Mucosa of stomach (tissue), 1 donor: Measurements from ENCODE around the gene CP.

Source experiments
- H3K27me3 ChIP-seq: one replicate; pipeline ENCODE4 v1.7.0; 2013; ENCODE audit warnings: mild to moderate bottlenecking, low read length; ENCODE audit not compliant: control insufficient read depth, insufficient read depth
- H3K36me3 ChIP-seq: one replicate; pipeline ENCODE4 v1.7.0; 2013; ENCODE audit warnings: low read length; ENCODE audit not compliant: control insufficient read depth, insufficient read depth
- H3K4me1 ChIP-seq: one replicate; pipeline ENCODE4 v1.7.0; 2013; ENCODE audit warnings: mild to moderate bottlenecking, low read length; ENCODE audit not compliant: control insufficient read depth, insufficient read depth
- H3K4me3 ChIP-seq: one replicate; pipeline ENCODE4 v1.7.0; 2013; ENCODE audit warnings: low read length
- H3K9ac ChIP-seq: one replicate; pipeline ENCODE4 v1.7.0; 2013; ENCODE audit warnings: mild to moderate bottlenecking, low read length, moderate library complexity
- H3K9me3 ChIP-seq: one replicate; pipeline ENCODE4 v1.7.0; 2013; ENCODE audit warnings: mild to moderate bottlenecking, low read length, moderate library complexity; ENCODE audit not compliant: control insufficient read depth
- donor health status: Pancreatic carcinoma.

Gene CP

DNA sequence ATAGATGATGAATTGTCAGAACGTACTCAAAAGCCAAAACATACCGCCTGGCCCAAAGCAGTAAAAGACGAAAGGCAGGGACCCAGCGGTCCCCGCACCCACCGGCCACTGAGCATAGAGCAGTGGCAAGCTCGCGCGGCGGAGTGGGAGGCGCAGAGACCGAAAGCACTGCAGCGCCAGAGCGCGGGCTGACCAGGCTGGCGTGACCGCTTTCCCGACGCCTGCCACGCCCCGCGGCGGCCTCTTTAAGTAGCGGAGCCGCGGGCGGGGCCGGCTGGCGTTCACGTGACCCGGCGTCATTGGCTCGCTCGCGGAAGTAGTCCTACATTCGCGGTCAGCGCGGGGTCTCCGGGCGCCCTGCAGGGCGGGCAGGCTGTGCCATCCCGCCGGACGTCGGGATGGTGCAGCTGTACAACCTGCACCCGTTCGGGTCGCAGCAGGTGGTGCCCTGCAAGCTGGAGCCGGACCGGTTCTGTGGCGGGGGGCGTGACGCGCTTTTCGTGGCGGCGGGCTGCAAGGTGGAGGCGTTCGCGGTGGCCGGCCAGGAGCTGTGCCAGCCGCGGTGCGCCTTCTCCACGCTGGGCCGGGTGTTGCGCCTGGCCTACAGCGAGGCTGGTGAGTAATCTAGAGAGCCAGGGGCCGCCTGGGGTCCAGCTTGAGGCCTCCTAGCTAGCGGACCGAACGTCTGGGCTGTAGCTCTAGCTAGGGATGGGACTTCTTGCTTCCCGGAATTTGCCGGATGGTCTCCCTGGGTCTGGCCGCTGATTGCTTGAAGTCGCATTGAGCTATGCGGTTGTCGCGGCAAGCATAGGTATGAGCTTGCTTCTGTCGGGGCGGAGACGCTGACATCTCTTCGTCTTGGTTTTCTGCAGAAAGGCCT lies 92.1 kb downstream of the CP start, which contains the start of gene HPS3:
Gene HPS3, plus strand, starts transcription at position 313 of the 880 bp plus-strand sequence. Its CDS starts 86 bp downstream, at position 399.
- peak within 1 kb of the TSS; percentile 59 for H3K4me3 ChIP-seq
- peaks cover 14% of the 10 kb centered on the region for H3K4me1 ChIP-seq
- peak within 1 kb of the TSS; percentile 63 for H3K9ac ChIP-seq

DNA sequence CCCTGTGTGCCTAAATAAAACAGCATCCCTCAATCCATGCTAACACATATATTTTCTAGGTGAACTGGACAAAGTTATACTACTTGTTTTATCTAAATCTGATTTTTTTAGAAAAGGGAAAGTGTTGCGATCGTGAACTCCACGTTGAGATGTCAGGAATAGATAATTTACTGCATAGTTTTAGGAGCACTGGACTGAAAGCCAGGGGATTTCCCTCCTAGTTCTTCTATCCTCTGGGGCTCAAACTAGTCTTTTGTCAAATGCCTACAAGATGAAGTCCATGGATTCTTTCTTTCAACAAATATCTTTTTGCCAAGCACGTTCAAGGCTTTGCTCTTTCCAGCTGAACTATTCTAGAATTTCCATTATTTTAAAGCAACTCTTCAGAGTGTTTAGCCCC lies 92.8 kb downstream of the CP start:
- Histone ChIP-seq H3K27me3 (no peaks in the 10 kb centered on the region), H3K9me3 (no peaks in the 10 kb centered on the region), H3K36me3 (no peaks in the 10 kb centered on the region), H3K9ac (peak overlapping the region; percentile 63), H3K4me3 (peak overlapping the region; percentile 59), H3K4me1 (peaks cover 14% of the 10 kb centered on the region)

More for the DNA sequence above, 92.1 kb downstream of the CP start, which contains the start of gene HPS3:
- H3K9me3 ChIP-seq = no peaks in the 10 kb centered on the region
- H3K36me3 ChIP-seq = no peaks in the 10 kb centered on the region
- H3K27me3 ChIP-seq = no peaks in the 10 kb centered on the region

DNA sequence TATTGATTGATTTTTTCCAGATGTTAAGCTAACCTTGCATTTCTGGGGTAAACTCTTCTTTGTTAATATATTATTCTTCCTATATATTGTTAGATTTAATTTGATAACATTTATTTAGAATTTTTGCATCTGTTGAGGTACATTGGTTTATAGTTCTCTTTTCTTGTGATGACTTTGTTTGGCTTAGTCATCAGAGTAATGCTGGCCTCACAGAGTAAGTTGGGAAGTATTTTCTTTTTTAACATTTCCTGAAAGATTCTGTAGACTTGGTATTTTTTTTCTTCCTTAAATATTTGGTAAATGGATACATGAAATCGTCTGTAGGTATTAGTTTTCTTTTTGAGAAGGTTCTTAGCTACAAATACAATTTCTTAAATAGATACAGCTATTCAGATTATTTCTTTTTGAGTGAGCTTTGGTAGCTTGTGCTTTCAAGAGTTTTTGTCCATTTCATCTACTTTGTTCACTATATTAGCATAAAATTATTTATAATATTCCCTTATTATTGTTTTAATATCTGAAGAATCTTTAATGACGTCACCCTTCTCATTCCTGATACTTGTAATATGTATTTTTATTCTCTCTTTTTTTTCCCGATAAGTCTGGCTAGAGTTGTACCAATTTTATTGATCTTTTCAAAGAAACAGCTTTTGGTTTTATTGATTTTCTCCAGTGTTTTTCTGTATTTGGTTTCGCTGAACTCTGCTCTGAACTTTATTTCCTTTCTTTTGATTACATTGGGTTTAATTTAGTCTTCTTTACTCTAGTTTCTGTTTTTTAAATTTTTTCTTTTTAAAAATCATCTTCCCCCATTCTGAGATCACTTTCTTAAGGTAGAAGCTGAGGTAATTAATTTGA lies 98.7 kb downstream of the CP start:
- no peak overlapping the region for H3K9ac ChIP-seq
- H3K36me3 ChIP-seq = no peaks in the 10 kb centered on the region
- no peaks in the 10 kb centered on the region for H3K4me1 ChIP-seq
- H3K27me3 ChIP-seq = no peaks in the 10 kb centered on the region
- H3K4me3 ChIP-seq = no peak overlapping the region
- no peaks in the 10 kb centered on the region for H3K9me3 ChIP-seq
